NCI-H2081 (cell line): ENCODE data around the gene RNF26.

Source experiments
- DNase-seq, 2 experiments: peaks; one replicate each; lab custom pipeline; 2025; lab: John Stamatoyannopoulos, UW

The RNF26 gene

GRCh38 chr11:119316016-119316728, 18.2 kb upstream of the RNF26 start:
- DNase-seq, result peak; percentile 70 to 72

- DNase-seq, result peak; percentile 19 to 33
These were observed 17.4 kb upstream of the RNF26 start, which contains the start of gene MCAM for GRCh38 chr11:119316729-119317591. TSS of gene MCAM (minus strand) at chr11:119317130. CDS start at chr11:119317101, 29 bp downstream.

- DNase-seq, result no peak
These were observed 16.6 kb upstream of the RNF26 start for GRCh38 chr11:119317592-119318239.

- no peak for DNase-seq
These were observed 15.8 kb upstream of the RNF26 start for GRCh38 chr11:119318240-119319135.

- no peak for DNase-seq
These were observed 15.1 kb upstream of the RNF26 start for GRCh38 chr11:119319136-119319699.

- no peak for DNase-seq
These were observed 14.6 kb upstream of the RNF26 start for GRCh38 chr11:119319700-119320239.

GRCh38 chr11:119320240-119320775, 14.0 kb upstream of the RNF26 start:
- DNase-seq, result no peak

GRCh38 chr11:119320776-119321524, 13.4 kb upstream of the RNF26 start:
- peak; percentile 17 to 22 for DNase-seq

GRCh38 chr11:119322360-119322739, 12.0 kb upstream of the RNF26 start:
- DNase-seq, result no peak

GRCh38 chr11:119322921-119323531, 11.3 kb upstream of the RNF26 start:
- no peak for DNase-seq

GRCh38 chr11:119323532-119324033, 10.7 kb upstream of the RNF26 start:
- peak; percentile 68 to 79 for DNase-seq

GRCh38 chr11:119324189-119324588, 10.1 kb upstream of the RNF26 start:
- DNase-seq, result no peak

- no peak for DNase-seq
These were observed 5.0 kb upstream of the RNF26 start for GRCh38 chr11:119329320-119329719.

- no peak for DNase-seq
These were observed 4.1 kb upstream of the RNF26 start for GRCh38 chr11:119330237-119330636.

GRCh38 chr11:119332111-119332765, 2.1 kb upstream of the RNF26 start:
- no peak for DNase-seq

GRCh38 chr11:119335091-119335654, 846 bp downstream of the RNF26 start:
- no peak for DNase-seq

- no peak for DNase-seq
These were observed 1.6 kb downstream of the RNF26 start for GRCh38 chr11:119335655-119336543.
